HCT116 (cell line): ENCODE results near the gene RHD. TPM values are rescaled to one million over a fixed set of nuclear protein-coding genes. Genes with fewer than 3 reads are reported as not detected.

Experiments used
- ATAC-seq: fragments of 200-7000 bp; cut with Tn5 transposase; 2 replicates; pipeline ENCODE4 v1.9.1; 2020; ENCODE audit warnings: mild to moderate bottlenecking, moderate library complexity
- BruUV-seq: library from RNA; stranded (reverse); fragments of 400-500 nt; replicated peaks from 2 replicates; lab custom pipeline; 2021; lab: Mats Ljungman, UMichigan
- CTCF ChIA-PET: fragments of 300-600 bp; sonication (Branson Sonifier 250); formaldehyde crosslinking; loops from one replicate; lab custom pipeline; 2021; ENCODE audit warnings: antibody characterized with exemption; lab: Charles Lee
- POLR2A ChIA-PET: fragments of 300-600, 350-600 bp; sonication (Branson Sonifier 250); formaldehyde crosslinking; loops from one replicate; lab custom pipeline; 2021; ENCODE audit warnings: antibody characterized with exemption; lab: Charles Lee
- RAD21 ChIA-PET, 2 experiments: fragments of 300-600 bp; sonication (Branson Sonifier 250); formaldehyde crosslinking; loops; one replicate each; lab custom pipeline; 2023; ENCODE audit warnings: low total read pairs in 2 of 2; ENCODE audit not compliant: uncharacterized antibody in 2 of 2, unreplicated experiment in 2 of 2, low non-redundant PET in 1 of 2; lab: Charles Lee
- DNase-seq: peaks from one replicate; pipeline ENCODE4 v3.0.0-alpha.2; 2010; ENCODE audit warnings: low read depth, low spot score
- H2AFZ ChIP-seq: fragments of 200-600 bp; shearing (Covaris generic), sonication (generic); 2 replicates; pipeline ENCODE4 v1.6.1; 2017; ENCODE audit warnings: low read depth, mixed run types, mixed read lengths, antibody characterized with exemption, low read length; ENCODE audit not compliant: poor library complexity, severe bottlenecking
- H3K27ac ChIP-seq: 2 replicates; pipeline ENCODE4 v1.5.1; 2012; ENCODE audit warnings: low read depth, low read length
- H3K27me3 ChIP-seq: fragments of 200-600 bp; sonication (generic); 2 replicates; pipeline ENCODE4 v1.6.1; 2016; ENCODE audit warnings: mixed run types, low read length, mixed read lengths; ENCODE audit not compliant: insufficient read depth
- H3K36me3 ChIP-seq, 2 experiments: fragments of 200-500 bp in 1 of 2; fragments of 200-600 bp in 1 of 2; sonication (Bioruptor generic) in 1 of 2; sonication (generic) in 1 of 2; 2 replicates each; pipeline versions ENCODE4 v1.5.1 to v1.6.1; 2014 to 2016; ENCODE audit warnings: low read length in 2 of 2, inconsistent platforms in 1 of 2, mixed read lengths in 1 of 2, mixed run types in 1 of 2; ENCODE audit not compliant: insufficient read depth in 2 of 2, control insufficient read depth in 1 of 2
- H3K4me1 ChIP-seq, 2 experiments: fragments of 200-600 bp in 1 of 2; sonication (generic) in 1 of 2; 2 replicates each; pipeline versions ENCODE4 v1.5.1 to v1.6.1; 2012 to 2017; ENCODE audit warnings: low read length in 2 of 2, inconsistent platforms in 1 of 2, mild to moderate bottlenecking in 1 of 2, mixed read lengths in 1 of 2, mixed run types in 1 of 2, moderate library complexity in 1 of 2; ENCODE audit not compliant: insufficient read depth in 2 of 2, control insufficient read depth in 1 of 2
- H3K4me2 ChIP-seq: fragments of 200-600 bp; sonication (generic); 2 replicates; pipeline ENCODE4 v1.6.1; 2017; ENCODE audit warnings: mixed run types, low read length, mixed read lengths
- H3K4me3 ChIP-seq, 2 experiments: fragments of 200-600 bp in 1 of 2; sonication (generic) in 1 of 2; replicated peaks in 1 of 2; 2 replicates each; pipeline ENCODE4 v1.5.1; 2011 to 2016; ENCODE audit warnings: low read length in 2 of 2, control low read depth in 1 of 2, low read depth in 1 of 2, mild to moderate bottlenecking in 1 of 2, mixed read lengths in 1 of 2, mixed run types in 1 of 2
- H3K79me2 ChIP-seq: fragments of 200-600 bp; sonication (generic); 2 replicates; pipeline ENCODE4 v1.6.1; 2017; ENCODE audit warnings: mild to moderate bottlenecking, mixed run types, low read length, moderate library complexity, mixed read lengths; ENCODE audit not compliant: insufficient read depth
- H3K9ac ChIP-seq: fragments of 200-600 bp; sonication (generic); 2 replicates; pipeline ENCODE4 v1.6.1; 2016; ENCODE audit warnings: low read length, mixed read lengths
- H3K9me2 ChIP-seq: fragments of 200-600 bp; sonication (generic), shearing (Covaris generic); 2 replicates; pipeline ENCODE4 v1.6.1; 2017; ENCODE audit warnings: mixed run types, mild to moderate bottlenecking, moderate library complexity; ENCODE audit not compliant: insufficient read depth
- H3K9me3 ChIP-seq, 2 experiments: fragments of 200-500 bp in 1 of 2; fragments of 200-600 bp in 1 of 2; sonication (Bioruptor generic) in 1 of 2; sonication (generic) in 1 of 2; 2 replicates each; pipeline ENCODE4 v1.6.1; 2014 to 2017; ENCODE audit warnings: low read length in 2 of 2, mixed read lengths in 2 of 2, inconsistent platforms in 1 of 2, low read depth in 1 of 2, mild to moderate bottlenecking in 1 of 2, mixed run types in 1 of 2, moderate library complexity in 1 of 2; ENCODE audit not compliant: control insufficient read depth in 1 of 2, insufficient read depth in 1 of 2
- H4K20me1 ChIP-seq: fragments of 200-600 bp; sonication (generic), shearing (Covaris generic); 2 replicates; pipeline ENCODE4 v1.6.1; 2017; ENCODE audit warnings: mixed run types, mild to moderate bottlenecking, moderate library complexity; ENCODE audit not compliant: insufficient read depth
- EGR1 ChIP-seq: IDR thresholded peaks from 2 replicates; pipeline ENCODE4 v1.6.1; 2012; ENCODE audit warnings: low read depth
- EZH2 ChIP-seq: fragments of 200-600 bp; sonication (generic); IDR thresholded peaks from 2 replicates; pipeline ENCODE4 v1.6.1; 2017; ENCODE audit warnings: antibody characterized with exemption, mixed run types
- FOSL1 ChIP-seq: IDR thresholded peaks from 2 replicates; pipeline ENCODE4 v1.6.1; 2012; ENCODE audit warnings: low read depth
- JUND ChIP-seq: IDR thresholded peaks from 2 replicates; pipeline ENCODE4 v1.6.1; 2012
- POLR2A ChIP-seq: IDR thresholded peaks from 2 replicates; pipeline ENCODE4 v1.7.0; 2011; ENCODE audit warnings: borderline replicate concordance; ENCODE audit not compliant: insufficient read depth, insufficient read length; ENCODE audit errors: extremely low read depth
- POLR2AphosphoS5 ChIP-seq: IDR thresholded peaks from 2 replicates; pipeline ENCODE4 v1.6.1; 2011; ENCODE audit warnings: mild to moderate bottlenecking, low read depth, low read length, moderate library complexity
- SRF ChIP-seq: IDR thresholded peaks from 2 replicates; pipeline ENCODE4 v1.6.1; 2012; ENCODE audit warnings: low read depth
- TCF7L2 ChIP-seq: IDR thresholded peaks from 2 replicates; pipeline ENCODE4 v1.7.0; 2011; ENCODE audit warnings: borderline replicate concordance, inconsistent platforms; ENCODE audit not compliant: insufficient read depth, insufficient read length; ENCODE audit errors: extremely low read depth
- YY1 ChIP-seq: IDR thresholded peaks from 2 replicates; pipeline ENCODE4 v1.6.1; 2011; ENCODE audit warnings: low read length, low read depth, moderate library complexity, mild to moderate bottlenecking; ENCODE audit not compliant: insufficient replicate concordance; ENCODE audit errors: extremely low read depth
- intact Hi-C: fragments of 100-400 bp; cut with micrococcal nuclease; formaldehyde crosslinking; loops from 2 replicates; pipeline ENCODE4 v1.10.0; 2022
- total RNA-seq: library from RNA; stranded (reverse); gene quantifications from one replicate; pipeline ENCODE4 v1.2.1, GENCODE V29; 2021; ENCODE audit not compliant: unreplicated experiment
- TF ChIP-seq, protein P1 (sequence below): IDR thresholded peaks from 2 replicates; pipeline ENCODE4 v1.6.1; 2012
- TF ChIP-seq, protein P2 (sequence below), 3 experiments: fragments of 200-600 bp in 1 of 3; sonication (generic) in 1 of 3; IDR thresholded peaks in 2 of 3; conservative IDR thresholded peaks in 1 of 3; 2 replicates each; pipeline ENCODE4 v1.5.1; 2012 to 2017; ENCODE audit warnings: low read depth in 2 of 3, low read length in 2 of 3, antibody characterized with exemption in 1 of 3, borderline replicate concordance in 1 of 3, control low read depth in 1 of 3, mild to moderate bottlenecking in 1 of 3, mixed read lengths in 1 of 3, mixed run types in 1 of 3, moderate library complexity in 1 of 3; ENCODE audit not compliant: insufficient read depth in 1 of 3
- TF ChIP-seq, protein P3 (sequence below): IDR thresholded peaks from 2 replicates; pipeline ENCODE4 v1.6.1; 2012
- TF ChIP-seq, protein P4 (sequence below): IDR thresholded peaks from 2 replicates; pipeline ENCODE4 v1.6.1; 2011; ENCODE audit warnings: mild to moderate bottlenecking, low read length, moderate library complexity; ENCODE audit not compliant: insufficient replicate concordance; ENCODE audit errors: extremely low read depth

Gene RHD
- total RNA-seq, 1 experiment from 2014 or later = not detected

DNA sequence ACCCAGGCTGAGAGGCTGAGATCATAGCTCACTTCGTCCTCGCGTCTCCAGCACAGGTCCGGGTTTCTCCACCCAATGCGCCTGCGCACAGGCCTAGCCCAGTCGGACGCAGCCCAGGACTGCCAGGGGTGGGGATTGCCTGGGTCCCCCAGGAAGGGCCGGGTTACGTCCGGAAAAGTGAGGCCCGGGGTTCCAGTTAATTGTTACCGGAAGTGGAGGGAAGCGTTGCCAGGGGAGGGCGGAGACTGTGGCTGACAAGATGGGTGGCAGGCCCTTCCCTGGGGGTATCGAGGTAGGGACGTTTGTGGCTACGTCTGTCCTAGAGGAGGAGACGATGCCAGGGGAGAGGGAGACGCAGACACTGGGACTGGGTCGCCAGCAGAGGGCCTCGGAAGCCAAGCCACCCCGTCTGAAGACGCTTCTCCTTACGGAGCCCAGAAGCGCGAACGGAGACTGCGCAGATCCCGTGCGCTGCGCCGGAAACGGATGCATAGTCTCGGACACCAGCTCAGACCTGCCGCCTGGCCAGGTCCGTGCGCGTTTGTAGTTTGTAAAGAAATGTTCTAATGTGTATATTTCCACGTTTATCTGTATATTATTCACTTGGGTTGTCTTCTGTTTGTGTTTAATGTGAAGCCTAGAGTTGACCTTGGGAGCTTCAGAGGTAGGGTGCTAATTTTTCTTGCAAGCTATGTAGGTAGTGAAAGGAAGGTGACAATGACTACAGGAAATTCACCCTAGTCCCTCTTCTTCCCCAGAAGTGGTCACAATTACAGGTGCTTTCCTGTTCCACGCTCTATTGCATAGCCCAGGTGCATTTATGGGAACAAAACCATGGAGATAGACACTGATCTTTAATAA, 32.4 kb upstream of the RHD start (continued):
- TF ChIP-seq, protein P1, sequence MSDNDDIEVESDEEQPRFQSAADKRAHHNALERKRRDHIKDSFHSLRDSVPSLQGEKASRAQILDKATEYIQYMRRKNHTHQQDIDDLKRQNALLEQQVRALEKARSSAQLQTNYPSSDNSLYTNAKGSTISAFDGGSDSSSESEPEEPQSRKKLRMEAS = no peak
- peak; percentile 8 for TF ChIP-seq YY1
- TF ChIP-seq JUND = no peak
- TF ChIP-seq FOSL1 = no peak
- TF ChIP-seq EZH2 = no peak
- no peak for TF ChIP-seq SRF

DNA sequence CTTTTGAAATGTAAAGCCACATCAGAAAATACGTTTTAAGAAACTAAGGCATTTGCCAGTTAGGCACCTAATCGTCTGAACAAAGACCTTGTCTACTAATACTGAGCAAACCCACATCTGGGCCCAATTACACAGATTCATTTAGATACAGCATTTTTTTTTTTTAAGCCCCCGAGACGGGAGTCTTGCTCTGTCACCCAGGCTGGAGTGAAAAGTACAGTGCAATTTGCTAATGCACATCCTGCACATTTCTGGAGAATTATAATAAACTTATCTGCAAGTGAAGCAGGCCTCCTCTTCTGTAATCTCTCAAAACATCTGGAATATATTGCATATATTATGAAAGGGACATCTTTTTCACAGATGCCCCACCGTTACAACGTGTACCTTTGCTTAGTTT, 28.4 kb upstream of the RHD start:
- BruUV-seq = no TSS peak
- H2AFZ ChIP-seq = no peak overlapping the region
- no peak overlapping the region for H3K9ac ChIP-seq
- H3K4me2 ChIP-seq = no peak overlapping the region
- POLR2A ChIA-PET = interaction anchor here (2.1 kb wide), 1 partner anchor 11 kb away, joined by 8 read pairs; the partner anchor contains the start of gene SYF2
- CTCF ChIA-PET = no interaction called here
- TF ChIP-seq JUND = no peak
- TF ChIP-seq POLR2A = no peak
- TF ChIP-seq EGR1 = no peak
- TF ChIP-seq POLR2AphosphoS5 = no peak
- TF ChIP-seq TCF7L2 = no peak
- TF ChIP-seq, protein P1 = no peak
- TF ChIP-seq, protein P2, sequence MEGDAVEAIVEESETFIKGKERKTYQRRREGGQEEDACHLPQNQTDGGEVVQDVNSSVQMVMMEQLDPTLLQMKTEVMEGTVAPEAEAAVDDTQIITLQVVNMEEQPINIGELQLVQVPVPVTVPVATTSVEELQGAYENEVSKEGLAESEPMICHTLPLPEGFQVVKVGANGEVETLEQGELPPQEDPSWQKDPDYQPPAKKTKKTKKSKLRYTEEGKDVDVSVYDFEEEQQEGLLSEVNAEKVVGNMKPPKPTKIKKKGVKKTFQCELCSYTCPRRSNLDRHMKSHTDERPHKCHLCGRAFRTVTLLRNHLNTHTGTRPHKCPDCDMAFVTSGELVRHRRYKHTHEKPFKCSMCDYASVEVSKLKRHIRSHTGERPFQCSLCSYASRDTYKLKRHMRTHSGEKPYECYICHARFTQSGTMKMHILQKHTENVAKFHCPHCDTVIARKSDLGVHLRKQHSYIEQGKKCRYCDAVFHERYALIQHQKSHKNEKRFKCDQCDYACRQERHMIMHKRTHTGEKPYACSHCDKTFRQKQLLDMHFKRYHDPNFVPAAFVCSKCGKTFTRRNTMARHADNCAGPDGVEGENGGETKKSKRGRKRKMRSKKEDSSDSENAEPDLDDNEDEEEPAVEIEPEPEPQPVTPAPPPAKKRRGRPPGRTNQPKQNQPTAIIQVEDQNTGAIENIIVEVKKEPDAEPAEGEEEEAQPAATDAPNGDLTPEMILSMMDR (IDR thresholded peaks at IDR 0.05 in 2 of 3, conservative IDR thresholded peaks at IDR 0.05 in 1 of 3; ENCODE audit: borderline replicate concordance in 1 of 3, insufficient read depth in 1 of 3, low read depth in 2 of 3, low read length in 2 of 3) = no peak
- no peak for TF ChIP-seq FOSL1
- TF ChIP-seq, protein P3, sequence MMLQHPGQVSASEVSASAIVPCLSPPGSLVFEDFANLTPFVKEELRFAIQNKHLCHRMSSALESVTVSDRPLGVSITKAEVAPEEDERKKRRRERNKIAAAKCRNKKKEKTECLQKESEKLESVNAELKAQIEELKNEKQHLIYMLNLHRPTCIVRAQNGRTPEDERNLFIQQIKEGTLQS = no peak
- no peak for TF ChIP-seq SRF
- TF ChIP-seq, protein P4, sequence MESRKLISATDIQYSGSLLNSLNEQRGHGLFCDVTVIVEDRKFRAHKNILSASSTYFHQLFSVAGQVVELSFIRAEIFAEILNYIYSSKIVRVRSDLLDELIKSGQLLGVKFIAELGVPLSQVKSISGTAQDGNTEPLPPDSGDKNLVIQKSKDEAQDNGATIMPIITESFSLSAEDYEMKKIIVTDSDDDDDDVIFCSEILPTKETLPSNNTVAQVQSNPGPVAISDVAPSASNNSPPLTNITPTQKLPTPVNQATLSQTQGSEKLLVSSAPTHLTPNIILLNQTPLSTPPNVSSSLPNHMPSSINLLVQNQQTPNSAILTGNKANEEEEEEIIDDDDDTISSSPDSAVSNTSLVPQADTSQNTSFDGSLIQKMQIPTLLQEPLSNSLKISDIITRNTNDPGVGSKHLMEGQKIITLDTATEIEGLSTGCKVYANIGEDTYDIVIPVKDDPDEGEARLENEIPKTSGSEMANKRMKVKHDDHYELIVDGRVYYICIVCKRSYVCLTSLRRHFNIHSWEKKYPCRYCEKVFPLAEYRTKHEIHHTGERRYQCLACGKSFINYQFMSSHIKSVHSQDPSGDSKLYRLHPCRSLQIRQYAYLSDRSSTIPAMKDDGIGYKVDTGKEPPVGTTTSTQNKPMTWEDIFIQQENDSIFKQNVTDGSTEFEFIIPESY = no peak
- H3K4me3 ChIP-seq = no peak overlapping the region
- ATAC-seq (no peak), DNase-seq (no peak)
- intact Hi-C loops = no loop called here
- no peak overlapping the region for H3K27ac ChIP-seq
- peaks cover 17% of the 10 kb centered on the region; the same call in 1 of the 2 replicates for H4K20me1 ChIP-seq
- H3K4me1 ChIP-seq = peaks cover 21 to 34% of the 10 kb centered on the region in 2 experiments
- H3K9me2 ChIP-seq = no peaks in the 10 kb centered on the region
- RAD21 ChIA-PET = no interaction called here
- no peaks in the 10 kb centered on the region for H3K9me3 ChIP-seq
- H3K79me2 ChIP-seq = peaks cover 55% of the 10 kb centered on the region
- no peaks in the 10 kb centered on the region for H3K27me3 ChIP-seq
- H3K36me3 ChIP-seq = peaks cover 18 to 34% of the 10 kb centered on the region in 2 experiments
